Measurements from ENCODE around the gene BBIP1. TPM values are rescaled to one million over a fixed set of nuclear protein-coding genes. Genes with fewer than 3 reads are reported as not detected.

BBIP1 gene
- total and polyA plus RNA-seq, 2 donors (not counting 3 experiments of a cell fraction or from before 2014, with no cell fraction given) = 9.9 to 32.8 TPM

DNA sequence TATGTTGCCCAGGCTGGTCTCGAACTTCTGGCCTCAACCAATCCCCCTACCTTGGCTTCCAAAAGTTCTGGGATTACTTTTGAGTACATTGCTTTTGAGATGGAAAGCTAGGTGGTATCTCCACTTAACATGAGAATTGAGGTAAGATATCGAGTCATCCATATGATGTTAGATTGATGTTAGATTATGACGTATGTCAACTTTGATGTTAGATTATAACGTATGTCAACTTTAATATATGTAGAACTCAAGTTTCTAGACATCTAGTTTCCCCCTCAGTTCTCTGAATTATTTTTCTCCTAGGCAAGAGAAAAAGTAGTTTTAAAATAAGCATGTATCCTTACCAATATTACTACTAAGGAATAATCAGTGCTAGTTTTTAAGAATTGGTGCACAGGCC is 20.4 kb upstream of the BBIP1 start:
- Histone ChIP-seq H3K36me3 (ENCODE audit: control insufficient read depth in 2 of 2, extremely low read depth in 1 of 2, insufficient read depth in 2 of 2, low read length in 2 of 2) (no peaks in the 10 kb centered on the region), H3K27me3 (ENCODE audit: control insufficient read depth in 2 of 2, insufficient read depth in 2 of 2, low read length in 2 of 2) (no peaks in the 10 kb centered on the region), H4K20me1 (replicated peaks; ENCODE audit: control insufficient read depth, extremely low read depth, insufficient read depth, low read length) (peaks cover 9% of the 10 kb centered on the region), H3K4me1 (ENCODE audit: control insufficient read depth, extremely low read depth, insufficient read depth, low read length) (peaks cover 4% of the 10 kb centered on the region), H3K4me2 (ENCODE audit: insufficient read depth, low read length) (peak overlapping the region; percentile 6), H3K9me1 (replicated peaks; ENCODE audit: control insufficient read depth, extremely low read depth, insufficient read depth, low read length) (no peaks in the 10 kb centered on the region), H3K9ac (replicated peaks; ENCODE audit: extremely low read depth, insufficient read depth, low read length) (no peak overlapping the region), H2AFZ (ENCODE audit: low read depth, low read length) (no peak overlapping the region), H3K79me2 (ENCODE audit: control insufficient read depth, insufficient read depth, low read length) (peaks cover 80% of the 10 kb centered on the region), H3K27ac (ENCODE audit: insufficient read depth, low read depth, low read length) (no peak overlapping the region), H3K9me3 (replicated peaks; ENCODE audit: control insufficient read depth, insufficient read depth, low read length) (no peaks in the 10 kb centered on the region), H3K4me3 (replicated peaks in 1 of 3; ENCODE audit: insufficient read depth in 1 of 3, low read depth in 1 of 3, low read length in 3 of 3) (no peak overlapping the region)
- dilution Hi-C loops (cut with MboI; ENCODE audit: extremely low pct_ligation_motif_present, low sequenced_read_pairs) (no loop called here), intact Hi-C loops (cut with micrococcal nuclease) (no loop called here)
- POLR2A ChIA-PET = interaction anchor here (1.3 kb wide), 1 partner anchor 20 kb away, joined by 3 read pairs; the partner anchor contains the start of genes BBIP1 and SHOC2
- FAIRE-seq = no peak
- DNase-seq (ENCODE audit: low read depth, low spot score) = peak; percentile 11
- CTCF ChIA-PET = interaction anchor here (3.4 kb wide), 1 partner anchor 12 kb away, joined by 18 read pairs; no protein-coding TSS in a partner anchor
- TF ChIP-seq POLR2A (IDR thresholded peaks at IDR 0.05; ENCODE audit: low read depth, low read length) = no peak
- TF ChIP-seq MYC (IDR thresholded peaks at IDR 0.05; ENCODE audit: low read depth, low read length) = no peak
- no peak for TF ChIP-seq POLR2AphosphoS5 (IDR thresholded peaks at IDR 0.05; ENCODE audit: insufficient read depth, low read depth, low read length)
- no peak for TF ChIP-seq GATA2 (IDR thresholded peaks at IDR 0.05; ENCODE audit: insufficient read depth, insufficient read length, low read depth, low read length)
- TF ChIP-seq, protein P1, sequence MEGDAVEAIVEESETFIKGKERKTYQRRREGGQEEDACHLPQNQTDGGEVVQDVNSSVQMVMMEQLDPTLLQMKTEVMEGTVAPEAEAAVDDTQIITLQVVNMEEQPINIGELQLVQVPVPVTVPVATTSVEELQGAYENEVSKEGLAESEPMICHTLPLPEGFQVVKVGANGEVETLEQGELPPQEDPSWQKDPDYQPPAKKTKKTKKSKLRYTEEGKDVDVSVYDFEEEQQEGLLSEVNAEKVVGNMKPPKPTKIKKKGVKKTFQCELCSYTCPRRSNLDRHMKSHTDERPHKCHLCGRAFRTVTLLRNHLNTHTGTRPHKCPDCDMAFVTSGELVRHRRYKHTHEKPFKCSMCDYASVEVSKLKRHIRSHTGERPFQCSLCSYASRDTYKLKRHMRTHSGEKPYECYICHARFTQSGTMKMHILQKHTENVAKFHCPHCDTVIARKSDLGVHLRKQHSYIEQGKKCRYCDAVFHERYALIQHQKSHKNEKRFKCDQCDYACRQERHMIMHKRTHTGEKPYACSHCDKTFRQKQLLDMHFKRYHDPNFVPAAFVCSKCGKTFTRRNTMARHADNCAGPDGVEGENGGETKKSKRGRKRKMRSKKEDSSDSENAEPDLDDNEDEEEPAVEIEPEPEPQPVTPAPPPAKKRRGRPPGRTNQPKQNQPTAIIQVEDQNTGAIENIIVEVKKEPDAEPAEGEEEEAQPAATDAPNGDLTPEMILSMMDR (IDR thresholded peaks at IDR 0.05; ENCODE audit: extremely low read depth in 1 of 2, insufficient read depth in 1 of 2, low read depth in 1 of 2, low read length in 2 of 2) = no peak
- TF ChIP-seq EZH2 (IDR thresholded peaks at IDR 0.05; ENCODE audit: borderline replicate concordance, low read depth, low read length, severe bottlenecking) = no peak
- TF ChIP-seq, protein P2, sequence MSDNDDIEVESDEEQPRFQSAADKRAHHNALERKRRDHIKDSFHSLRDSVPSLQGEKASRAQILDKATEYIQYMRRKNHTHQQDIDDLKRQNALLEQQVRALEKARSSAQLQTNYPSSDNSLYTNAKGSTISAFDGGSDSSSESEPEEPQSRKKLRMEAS (IDR thresholded peaks at IDR 0.05; ENCODE audit: insufficient read depth, insufficient read length) = no peak
- no peak for TF ChIP-seq JUN (IDR thresholded peaks at IDR 0.05; ENCODE audit: borderline replicate concordance, insufficient read depth, insufficient read length, low read depth)
- no peak for TF ChIP-seq FOS (IDR thresholded peaks at IDR 0.05; ENCODE audit: borderline replicate concordance, insufficient read depth, low read length)
- no TSS peak for BruUV-seq (replicated peaks)

Measured in endothelial cell of umbilical vein (primary cell).